Measurements from ENCODE around the gene UNC5C. TPM values are rescaled to one million over a fixed set of nuclear protein-coding genes. Genes with fewer than 3 reads are reported as not detected.

Gene UNC5C
- total RNA-seq, 1 experiment from 2014 or later, result not detected

GRCh38 chr4:95216636-95217035 lies 332.1 kb downstream of the UNC5C start:
- H3K36me3 ChIP-seq (ENCODE audit: control insufficient read depth, insufficient read depth, low read length), result no peaks in the 10 kb centered on the region
- H3K27ac Mint-ChIP-seq (ENCODE audit: unreplicated experiment), result no peak overlapping the region
- no peak for DNase-seq
- H3K4me1 ChIP-seq, result peaks cover 29% of the 10 kb centered on the region
- H3K9me3 Mint-ChIP-seq (ENCODE audit: unreplicated experiment), result no peaks in the 10 kb centered on the region
- ChIA-PET CTCF (no interaction called here), POLR2A (no interaction called here)
- no peaks in the 10 kb centered on the region for H3K27me3 ChIP-seq (replicated peaks; ENCODE audit: control insufficient read depth, insufficient read depth, low read length)
- no peaks in the 10 kb centered on the region for H3K36me3 Mint-ChIP-seq (ENCODE audit: insufficient read depth, unreplicated experiment)
- TF ChIP-seq, protein P1, sequence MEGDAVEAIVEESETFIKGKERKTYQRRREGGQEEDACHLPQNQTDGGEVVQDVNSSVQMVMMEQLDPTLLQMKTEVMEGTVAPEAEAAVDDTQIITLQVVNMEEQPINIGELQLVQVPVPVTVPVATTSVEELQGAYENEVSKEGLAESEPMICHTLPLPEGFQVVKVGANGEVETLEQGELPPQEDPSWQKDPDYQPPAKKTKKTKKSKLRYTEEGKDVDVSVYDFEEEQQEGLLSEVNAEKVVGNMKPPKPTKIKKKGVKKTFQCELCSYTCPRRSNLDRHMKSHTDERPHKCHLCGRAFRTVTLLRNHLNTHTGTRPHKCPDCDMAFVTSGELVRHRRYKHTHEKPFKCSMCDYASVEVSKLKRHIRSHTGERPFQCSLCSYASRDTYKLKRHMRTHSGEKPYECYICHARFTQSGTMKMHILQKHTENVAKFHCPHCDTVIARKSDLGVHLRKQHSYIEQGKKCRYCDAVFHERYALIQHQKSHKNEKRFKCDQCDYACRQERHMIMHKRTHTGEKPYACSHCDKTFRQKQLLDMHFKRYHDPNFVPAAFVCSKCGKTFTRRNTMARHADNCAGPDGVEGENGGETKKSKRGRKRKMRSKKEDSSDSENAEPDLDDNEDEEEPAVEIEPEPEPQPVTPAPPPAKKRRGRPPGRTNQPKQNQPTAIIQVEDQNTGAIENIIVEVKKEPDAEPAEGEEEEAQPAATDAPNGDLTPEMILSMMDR (IDR thresholded peaks at IDR 0.05; ENCODE audit: insufficient read depth in 1 of 2, low read depth in 1 of 2, low read length in 1 of 2, severe bottlenecking in 1 of 2, unreplicated experiment in 1 of 2), result no peak
- peaks cover 3% of the 10 kb centered on the region for H3K27me3 Mint-ChIP-seq (ENCODE audit: insufficient read depth, unreplicated experiment)
- BruUV-seq (replicated peaks), result no TSS peak
- intact Hi-C loops (cut with micrococcal nuclease; ENCODE audit: unreplicated experiment), result no loop called here
- no peak overlapping the region for H3K4me3 ChIP-seq (ENCODE audit: low read depth, low read length)
- no peak overlapping the region for H3K4me3 Mint-ChIP-seq (ENCODE audit: unreplicated experiment)
- peaks cover 6% of the 10 kb centered on the region for H3K4me1 Mint-ChIP-seq (ENCODE audit: low read depth, unreplicated experiment)
- 0 out of 2 replicates have a peak, but pooled peaks cover 3% of the 10 kb centered on the region for H3K9me3 ChIP-seq

GRCh38 chr4:95215991-95216605 lies 332.7 kb downstream of the UNC5C start:
- no peaks in the 10 kb centered on the region for H3K9me3 Mint-ChIP-seq (ENCODE audit: unreplicated experiment)
- ChIA-PET POLR2A (no interaction called here), CTCF (no interaction called here)
- Histone ChIP-seq H3K4me1 (peaks cover 24% of the 10 kb centered on the region), H3K4me3 (ENCODE audit: low read depth, low read length) (no peak overlapping the region), H3K27me3 (replicated peaks; ENCODE audit: control insufficient read depth, insufficient read depth, low read length) (no peaks in the 10 kb centered on the region), H3K36me3 (ENCODE audit: control insufficient read depth, insufficient read depth, low read length) (no peaks in the 10 kb centered on the region), H3K9me3 (0 out of 2 replicates have a peak, but pooled peaks cover 3% of the 10 kb centered on the region)
- H3K4me1 Mint-ChIP-seq (ENCODE audit: low read depth, unreplicated experiment), result peaks cover 6% of the 10 kb centered on the region
- TF ChIP-seq, protein P1 (IDR thresholded peaks at IDR 0.05; ENCODE audit: insufficient read depth in 1 of 2, low read depth in 1 of 2, low read length in 1 of 2, severe bottlenecking in 1 of 2, unreplicated experiment in 1 of 2), result no peak
- H3K4me3 Mint-ChIP-seq (ENCODE audit: unreplicated experiment), result no peak overlapping the region
- no peak overlapping the region for H3K27ac Mint-ChIP-seq (ENCODE audit: unreplicated experiment)
- peaks cover 3% of the 10 kb centered on the region for H3K27me3 Mint-ChIP-seq (ENCODE audit: insufficient read depth, unreplicated experiment)
- BruUV-seq (replicated peaks), result no TSS peak
- no peaks in the 10 kb centered on the region for H3K36me3 Mint-ChIP-seq (ENCODE audit: insufficient read depth, unreplicated experiment)
- DNase-seq, result no peak
- intact Hi-C loops (cut with micrococcal nuclease; ENCODE audit: unreplicated experiment), result no loop called here

- no peaks in the 10 kb centered on the region for H3K9me3 Mint-ChIP-seq (ENCODE audit: unreplicated experiment)
- no peak overlapping the region for H3K27ac Mint-ChIP-seq (ENCODE audit: unreplicated experiment)
- Histone ChIP-seq H3K36me3 (ENCODE audit: control insufficient read depth, insufficient read depth, low read length) (no peaks in the 10 kb centered on the region), H3K4me1 (peaks cover 13% of the 10 kb centered on the region), H3K27me3 (replicated peaks; ENCODE audit: control insufficient read depth, insufficient read depth, low read length) (no peaks in the 10 kb centered on the region), H3K4me3 (ENCODE audit: low read depth, low read length) (no peak overlapping the region), H3K9me3 (0 out of 2 replicates have a peak, but pooled peaks cover 3% of the 10 kb centered on the region)
- intact Hi-C loops (cut with micrococcal nuclease; ENCODE audit: unreplicated experiment), result no loop called here
- POLR2A ChIA-PET, result no interaction called here
- no peak for DNase-seq
- H3K27me3 Mint-ChIP-seq (ENCODE audit: insufficient read depth, unreplicated experiment), result peaks cover 3% of the 10 kb centered on the region
- H3K4me3 Mint-ChIP-seq (ENCODE audit: unreplicated experiment), result no peak overlapping the region
- no peaks in the 10 kb centered on the region for H3K36me3 Mint-ChIP-seq (ENCODE audit: insufficient read depth, unreplicated experiment)
- TF ChIP-seq, protein P1 (IDR thresholded peaks at IDR 0.05; ENCODE audit: insufficient read depth in 1 of 2, low read depth in 1 of 2, low read length in 1 of 2, severe bottlenecking in 1 of 2, unreplicated experiment in 1 of 2), result no peak
- BruUV-seq (replicated peaks), result no TSS peak
- H3K4me1 Mint-ChIP-seq (ENCODE audit: low read depth, unreplicated experiment), result no peaks in the 10 kb centered on the region
- CTCF ChIA-PET, result no interaction called here
Observed at GRCh38 chr4:95215043-95215442, 333.7 kb downstream of the UNC5C start.
